Cardiac fibroblast (primary cell): ENCODE results near the gene CISTR.

Experiments
- DNase-seq, 2 donors: peaks; one replicate each; pipeline versions ENCODE4 v3.0.0 to v3.0.0-alpha.2; 2010; ENCODE audit warnings: low read depth in 2 of 2
- H3K4me3 ChIP-seq, 2 donors: replicated peaks in 1 of 2; 1 replicate in 1 of 2; 2 replicates in 1 of 2; pipeline ENCODE4 v1.5.1; 2011; ENCODE audit warnings: low read depth in 2 of 2, low read length in 2 of 2, mild to moderate bottlenecking in 2 of 2, moderate library complexity in 1 of 2
- TF ChIP-seq, protein P1 (sequence below): IDR thresholded peaks from one replicate; pipeline ENCODE4 v1.5.1; 2011; ENCODE audit warnings: low read depth, mild to moderate bottlenecking, low read length, inconsistent platforms

CISTR gene

DNA sequence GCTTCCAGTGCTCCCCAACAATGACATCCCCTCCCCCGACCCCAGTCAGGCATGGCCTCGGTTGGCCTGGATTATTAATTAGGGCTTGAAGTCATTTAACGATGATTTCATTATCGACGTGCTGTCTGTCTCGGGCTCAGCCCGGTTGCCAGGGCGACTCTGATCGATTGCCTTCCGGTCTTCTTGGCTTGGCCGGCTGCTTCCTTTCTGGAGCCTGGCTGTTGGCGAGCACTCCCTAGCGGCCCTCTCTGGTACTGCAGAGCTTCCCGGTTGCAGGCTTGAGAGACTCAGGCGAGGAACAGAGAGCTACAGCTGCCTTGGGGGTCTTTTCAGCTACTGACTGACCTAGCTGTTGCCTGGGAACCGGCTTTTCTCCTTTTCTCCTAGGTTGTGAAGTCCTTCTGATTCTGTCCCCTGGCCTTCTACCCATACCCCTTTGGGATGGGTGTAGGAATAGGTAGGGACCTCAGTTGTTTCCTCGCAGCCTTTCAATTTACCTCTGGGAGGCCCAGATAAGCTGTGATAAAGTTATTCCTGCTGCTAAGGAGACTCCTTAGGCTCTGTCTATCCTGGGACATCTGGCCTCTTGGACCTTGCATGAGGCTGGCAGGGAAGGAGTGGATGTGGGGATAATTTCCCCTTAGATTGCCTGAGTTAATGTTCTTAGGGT, 5.5 kb upstream of the CISTR start:
- peak; percentile 74 to 80 for DNase-seq
- TF ChIP-seq, protein P1, sequence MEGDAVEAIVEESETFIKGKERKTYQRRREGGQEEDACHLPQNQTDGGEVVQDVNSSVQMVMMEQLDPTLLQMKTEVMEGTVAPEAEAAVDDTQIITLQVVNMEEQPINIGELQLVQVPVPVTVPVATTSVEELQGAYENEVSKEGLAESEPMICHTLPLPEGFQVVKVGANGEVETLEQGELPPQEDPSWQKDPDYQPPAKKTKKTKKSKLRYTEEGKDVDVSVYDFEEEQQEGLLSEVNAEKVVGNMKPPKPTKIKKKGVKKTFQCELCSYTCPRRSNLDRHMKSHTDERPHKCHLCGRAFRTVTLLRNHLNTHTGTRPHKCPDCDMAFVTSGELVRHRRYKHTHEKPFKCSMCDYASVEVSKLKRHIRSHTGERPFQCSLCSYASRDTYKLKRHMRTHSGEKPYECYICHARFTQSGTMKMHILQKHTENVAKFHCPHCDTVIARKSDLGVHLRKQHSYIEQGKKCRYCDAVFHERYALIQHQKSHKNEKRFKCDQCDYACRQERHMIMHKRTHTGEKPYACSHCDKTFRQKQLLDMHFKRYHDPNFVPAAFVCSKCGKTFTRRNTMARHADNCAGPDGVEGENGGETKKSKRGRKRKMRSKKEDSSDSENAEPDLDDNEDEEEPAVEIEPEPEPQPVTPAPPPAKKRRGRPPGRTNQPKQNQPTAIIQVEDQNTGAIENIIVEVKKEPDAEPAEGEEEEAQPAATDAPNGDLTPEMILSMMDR: peak; percentile 99
- no peak overlapping the region for H3K4me3 ChIP-seq

DNA sequence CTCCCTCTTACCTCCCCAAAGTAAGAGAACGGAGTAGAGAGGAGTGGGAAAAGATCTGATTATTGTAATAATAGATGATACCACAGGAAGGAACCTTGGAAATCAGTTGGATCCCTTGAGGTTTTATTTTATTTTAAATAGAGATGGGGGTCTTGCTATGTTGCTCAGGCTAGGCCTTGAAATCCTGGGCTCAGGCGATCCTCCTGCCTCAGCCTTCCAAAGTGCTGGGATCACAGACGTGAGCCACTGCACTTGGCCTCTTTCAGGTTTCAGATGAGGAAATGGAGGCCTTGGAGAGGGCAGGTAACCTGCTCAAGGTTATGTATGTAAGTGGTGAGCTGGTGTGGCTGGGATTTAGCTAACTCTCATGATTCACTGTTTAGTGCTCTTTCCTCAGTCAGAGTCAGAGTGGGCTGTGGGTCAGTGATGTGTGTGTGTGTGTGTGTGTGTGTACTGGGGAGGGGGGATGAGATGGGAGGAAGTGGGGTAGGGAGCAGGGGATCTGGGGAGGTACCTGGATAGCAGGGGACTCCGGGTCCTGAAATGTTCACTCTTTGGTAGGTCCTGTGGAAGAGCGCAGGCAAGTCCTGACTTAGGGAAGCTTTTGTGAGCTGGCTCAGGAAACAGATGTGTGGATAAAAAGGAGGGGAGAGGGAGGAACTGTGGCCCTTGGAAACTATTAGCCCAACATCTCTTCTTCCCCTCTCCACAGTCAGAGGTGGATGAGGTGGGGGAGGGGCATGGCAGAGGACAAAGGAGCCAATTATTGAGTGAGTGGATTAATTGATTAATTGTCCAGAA, 4.7 kb upstream of the CISTR start:
- DNase-seq: no peak
- TF ChIP-seq, protein P1: no peak
- no peak overlapping the region for H3K4me3 ChIP-seq

DNA sequence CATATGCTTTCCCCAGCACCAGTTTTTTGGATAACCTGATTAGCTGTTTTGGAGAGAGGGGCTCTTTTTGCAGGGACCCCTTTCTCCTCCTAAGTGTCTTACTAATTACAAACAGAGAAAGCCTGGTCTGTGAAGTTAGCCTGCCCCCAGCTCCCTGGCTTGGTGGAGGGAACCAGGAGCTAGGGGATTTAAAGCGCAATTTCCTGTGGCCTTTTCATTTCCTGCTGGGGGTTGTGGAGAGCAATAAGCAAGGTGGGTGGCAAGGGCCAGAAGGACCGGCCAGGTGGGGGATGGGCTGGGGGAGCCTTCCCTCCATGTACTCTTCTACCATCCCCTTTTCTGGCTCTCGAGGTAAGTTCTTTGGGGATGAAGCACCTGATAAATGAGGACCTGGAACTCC, 4.1 kb upstream of the CISTR start:
- no peak for DNase-seq
- no peak overlapping the region for H3K4me3 ChIP-seq
- TF ChIP-seq, protein P1: no peak

DNA sequence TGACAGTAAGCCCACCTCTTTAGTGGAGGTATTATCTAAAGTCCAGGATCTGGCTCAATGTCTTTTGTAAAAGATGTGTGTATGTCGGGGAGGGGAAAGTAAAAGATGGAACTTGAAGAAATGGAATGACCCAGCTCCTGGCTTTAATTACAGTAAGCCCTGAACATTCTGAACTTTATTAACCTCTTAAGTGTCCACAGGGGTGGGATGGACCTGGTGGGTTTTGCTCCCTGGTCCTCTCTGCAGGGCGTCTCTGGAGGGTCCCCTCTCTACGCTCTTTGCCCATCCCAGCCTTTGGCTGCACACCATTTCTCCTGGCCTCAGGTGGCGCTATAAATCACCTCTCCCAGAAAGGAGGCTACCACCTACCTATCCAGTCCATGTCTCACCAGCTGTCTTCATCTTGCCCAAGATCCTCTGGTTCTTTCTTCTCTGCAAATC, 3.7 kb upstream of the CISTR start:
- TF ChIP-seq, protein P1: no peak
- DNase-seq: no peak
- no peak overlapping the region for H3K4me3 ChIP-seq

DNA sequence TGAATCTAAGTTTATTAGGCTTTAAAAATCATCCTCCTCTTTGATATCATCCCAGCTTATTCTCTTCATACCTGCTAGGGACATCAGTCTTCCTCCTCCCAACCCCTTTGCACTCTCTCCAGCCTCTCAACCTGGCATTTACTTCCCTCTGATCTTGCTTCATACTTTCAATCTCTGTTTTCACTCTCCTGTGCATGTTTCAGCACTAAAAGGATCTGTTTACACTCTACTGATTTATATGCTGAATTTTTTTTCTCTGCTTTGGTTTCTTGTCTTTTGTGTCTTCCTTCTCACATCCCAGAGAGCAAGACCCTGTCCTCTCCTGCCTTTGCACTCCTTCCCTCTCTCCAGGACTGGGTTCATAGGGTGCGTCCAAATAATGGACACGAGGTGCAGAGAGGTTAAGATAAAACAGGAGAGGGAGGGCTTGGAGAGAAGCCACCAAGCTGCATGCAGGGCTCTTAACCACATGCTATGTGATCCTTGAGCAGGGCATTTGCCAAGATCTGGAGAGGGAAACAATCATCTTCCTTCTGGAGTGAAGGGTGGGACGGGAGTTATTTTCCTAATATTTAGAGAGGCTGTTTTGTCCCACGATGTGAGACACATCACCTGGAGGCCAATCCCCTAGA, 3.0 kb upstream of the CISTR start:
- TF ChIP-seq, protein P1: no peak
- peak; percentile 13 to 65 for DNase-seq
- H3K4me3 ChIP-seq: no peak overlapping the region

DNA sequence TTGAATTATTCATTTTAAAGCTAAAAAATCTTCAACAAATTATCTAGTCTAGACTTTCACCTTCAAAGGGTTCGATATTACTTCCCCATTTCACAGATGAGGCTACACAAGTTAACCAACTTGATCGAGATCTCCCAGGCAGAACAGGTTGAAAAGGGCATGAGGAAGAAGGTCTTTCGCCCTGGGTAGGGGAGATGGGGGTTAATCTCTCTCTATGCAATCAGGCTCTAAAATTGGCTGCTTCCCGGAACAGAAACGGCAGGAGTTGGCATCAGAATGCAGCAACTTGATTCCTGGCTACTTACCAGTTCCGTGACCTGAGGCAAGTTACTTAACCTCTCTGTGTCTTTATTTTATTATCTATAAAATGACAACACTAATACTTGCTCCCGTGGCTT, 2.4 kb upstream of the CISTR start:
- TF ChIP-seq, protein P1: no peak
- no peak overlapping the region for H3K4me3 ChIP-seq
- no peak for DNase-seq
